MM.1S (cell line): ENCODE results near the gene IFT122.

Experiments used
- EZH2 ChIP-seq: fragments of 300-600 bp; sonication (generic); optimal IDR thresholded peaks from 2 replicates; pipeline ENCODE3; 2017; ENCODE audit warnings: low read depth, mild to moderate bottlenecking, antibody characterized with exemption, low read length, mixed read lengths
- TF ChIP-seq, protein P1 (sequence below): fragments of 300-600 bp; sonication (generic); IDR thresholded peaks from 2 replicates; pipeline ENCODE4 v1.5.1; 2016; ENCODE audit warnings: antibody characterized with exemption, low read length, mixed read lengths

GRCh38 chr3:129500334-129500658 lies 60.3 kb downstream of the IFT122 start:
- TF ChIP-seq, protein P1, sequence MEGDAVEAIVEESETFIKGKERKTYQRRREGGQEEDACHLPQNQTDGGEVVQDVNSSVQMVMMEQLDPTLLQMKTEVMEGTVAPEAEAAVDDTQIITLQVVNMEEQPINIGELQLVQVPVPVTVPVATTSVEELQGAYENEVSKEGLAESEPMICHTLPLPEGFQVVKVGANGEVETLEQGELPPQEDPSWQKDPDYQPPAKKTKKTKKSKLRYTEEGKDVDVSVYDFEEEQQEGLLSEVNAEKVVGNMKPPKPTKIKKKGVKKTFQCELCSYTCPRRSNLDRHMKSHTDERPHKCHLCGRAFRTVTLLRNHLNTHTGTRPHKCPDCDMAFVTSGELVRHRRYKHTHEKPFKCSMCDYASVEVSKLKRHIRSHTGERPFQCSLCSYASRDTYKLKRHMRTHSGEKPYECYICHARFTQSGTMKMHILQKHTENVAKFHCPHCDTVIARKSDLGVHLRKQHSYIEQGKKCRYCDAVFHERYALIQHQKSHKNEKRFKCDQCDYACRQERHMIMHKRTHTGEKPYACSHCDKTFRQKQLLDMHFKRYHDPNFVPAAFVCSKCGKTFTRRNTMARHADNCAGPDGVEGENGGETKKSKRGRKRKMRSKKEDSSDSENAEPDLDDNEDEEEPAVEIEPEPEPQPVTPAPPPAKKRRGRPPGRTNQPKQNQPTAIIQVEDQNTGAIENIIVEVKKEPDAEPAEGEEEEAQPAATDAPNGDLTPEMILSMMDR: no peak
- no peak for TF ChIP-seq EZH2
